GM18502 (cell line): ENCODE measurements around the gene CLCN1.
A peak's percentile ranks its signal among the peaks of the same experiment; 100 is the strongest.

Experiments
- ATAC-seq: cut with Tn5 transposase; IDR thresholded peaks from one replicate; pipeline ENCODE4 v1.9.1; 2021; ENCODE audit warnings: mild to moderate bottlenecking; ENCODE audit not compliant: unreplicated experiment, poor library complexity

The CLCN1 gene

DNA sequence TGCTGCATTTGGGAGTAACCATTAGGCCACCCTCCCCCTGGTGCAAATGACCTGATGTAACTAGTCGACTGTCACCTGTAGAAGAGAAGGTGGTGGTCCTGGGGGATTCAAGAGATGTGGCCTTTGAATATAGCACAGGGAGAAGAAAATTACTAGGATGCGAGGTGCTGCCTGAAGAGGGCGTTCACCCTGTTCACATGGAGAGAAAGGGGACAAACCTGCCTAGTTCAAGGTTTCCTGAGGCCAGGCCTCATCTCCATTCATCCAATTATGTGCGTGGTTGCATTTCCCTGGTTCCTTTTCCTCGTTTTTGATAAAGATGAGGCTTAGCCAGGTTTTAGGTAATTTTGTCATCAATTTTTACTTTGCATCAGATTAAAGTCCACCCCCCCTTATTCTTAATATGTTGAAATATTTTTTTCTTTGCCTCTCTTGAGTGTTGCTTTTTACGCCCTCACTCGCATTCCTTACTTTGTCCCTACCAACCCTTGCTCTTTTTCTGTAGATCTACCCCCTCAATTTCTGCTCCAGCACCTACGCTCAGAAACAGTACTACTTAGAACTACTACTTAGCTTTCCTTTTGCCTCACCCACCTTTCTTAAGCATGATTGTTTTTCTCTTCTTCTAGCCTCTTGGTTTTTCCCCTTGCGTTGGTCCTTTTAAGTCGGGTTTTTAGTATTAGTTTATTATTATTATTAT, 13.7 kb downstream of the CLCN1 start:
- ATAC-seq, result no peak

DNA sequence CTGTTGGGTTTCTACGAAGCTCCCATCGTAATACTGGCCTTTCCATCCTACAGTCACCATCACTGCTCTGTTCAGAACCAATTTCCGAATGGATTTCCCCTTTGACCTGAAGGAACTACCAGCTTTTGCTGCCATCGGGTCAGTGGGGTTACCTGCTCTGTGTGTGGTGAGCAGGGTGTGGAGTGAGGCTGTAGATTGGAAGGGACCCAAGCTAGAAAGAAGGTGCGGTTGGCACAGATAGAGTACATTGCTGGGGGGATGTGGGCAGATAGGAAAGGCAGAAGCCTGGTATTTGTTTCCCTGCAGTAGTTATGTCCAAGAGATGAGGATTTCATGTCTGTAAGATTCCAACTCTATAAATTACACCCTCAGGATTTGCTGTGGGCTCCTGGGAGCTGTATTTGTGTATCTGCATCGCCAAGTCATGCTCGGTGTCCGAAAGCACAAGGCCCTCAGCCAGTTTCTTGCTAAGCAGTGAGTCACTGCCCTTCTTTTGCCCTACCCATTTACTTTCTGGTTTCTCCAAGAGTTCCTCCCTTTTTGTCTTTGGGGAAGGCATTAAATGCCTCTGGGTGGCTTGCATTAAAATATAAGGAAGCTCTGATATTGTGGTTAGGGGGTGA, 15.4 kb downstream of the CLCN1 start:
- ATAC-seq, result no peak

DNA sequence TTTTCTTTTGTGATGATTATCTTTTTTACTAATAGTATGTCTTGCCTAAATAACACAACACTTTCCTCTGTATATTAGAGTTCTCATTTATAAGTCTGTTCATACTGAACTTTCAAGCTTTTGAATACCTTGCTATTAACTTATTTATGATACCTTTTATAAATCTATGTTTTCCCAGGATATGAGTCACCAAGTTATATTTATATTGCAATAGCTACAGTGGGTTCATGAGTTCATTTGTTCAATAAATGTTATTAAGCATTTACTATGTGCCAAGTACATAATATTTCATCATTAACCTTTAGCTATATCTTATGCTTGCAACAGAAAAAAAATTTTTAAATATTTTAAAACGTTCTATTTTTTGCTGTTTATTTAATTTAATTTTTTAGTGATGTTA, 18.3 kb downstream of the CLCN1 start:
- no peak for ATAC-seq

DNA sequence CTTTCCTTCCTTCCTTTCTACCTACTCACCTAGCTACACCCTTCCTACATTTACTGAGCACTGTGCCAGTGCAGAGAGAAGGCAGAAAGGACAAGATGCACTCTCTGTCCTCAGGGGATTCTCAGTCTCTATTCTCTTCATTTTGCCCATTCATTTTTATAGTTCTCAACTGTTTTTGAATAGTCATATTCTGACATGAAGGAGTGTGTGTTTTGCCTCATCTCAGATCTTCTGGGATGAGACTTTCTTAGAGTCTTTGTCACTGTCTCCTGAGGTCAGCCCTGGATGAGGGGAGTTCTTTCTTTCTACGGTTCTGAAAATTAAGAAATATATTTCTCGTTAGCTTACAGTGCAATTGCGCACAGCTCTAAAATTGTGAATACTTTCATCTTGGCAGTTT, 21.3 kb downstream of the CLCN1 start:
- ATAC-seq, result no peak

DNA sequence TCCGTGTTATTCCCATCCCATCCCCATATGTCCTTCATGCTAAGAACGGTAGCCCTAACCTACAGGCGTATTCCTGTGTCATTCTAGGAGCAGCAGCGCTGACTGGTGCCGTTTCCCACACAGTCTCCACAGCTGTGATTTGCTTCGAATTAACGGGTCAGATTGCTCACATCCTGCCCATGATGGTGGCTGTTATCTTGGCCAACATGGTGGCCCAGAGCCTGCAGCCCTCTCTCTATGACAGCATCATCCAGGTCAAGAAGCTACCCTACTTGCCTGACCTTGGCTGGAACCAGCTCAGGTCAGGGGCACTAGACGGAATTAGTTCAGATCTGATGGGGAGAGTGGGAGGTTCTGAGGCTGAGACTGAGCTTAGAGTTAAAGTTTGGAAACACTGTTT, 25.9 kb downstream of the CLCN1 start:
- ATAC-seq, result no peak

DNA sequence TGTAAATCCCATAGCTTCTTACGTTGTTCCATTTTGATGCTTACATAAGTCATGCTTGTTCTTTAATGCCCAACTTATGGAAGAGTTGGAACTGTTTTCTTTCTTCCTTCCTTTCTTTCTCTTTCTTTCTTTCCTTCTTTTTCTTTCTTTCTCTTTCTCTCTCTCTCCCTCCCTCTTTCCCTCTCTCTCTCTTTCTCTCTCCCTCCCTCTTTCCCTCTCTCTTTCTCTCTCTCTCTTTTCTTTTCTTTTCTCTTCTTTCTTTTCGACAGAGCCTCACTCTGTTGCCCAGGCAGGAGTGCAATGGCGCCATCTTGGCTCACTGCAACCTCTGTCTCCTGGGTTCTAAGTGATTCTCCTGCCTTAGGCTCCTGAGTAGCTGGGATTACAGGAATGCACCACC, 27.7 kb downstream of the CLCN1 start:
- ATAC-seq, result no peak

DNA sequence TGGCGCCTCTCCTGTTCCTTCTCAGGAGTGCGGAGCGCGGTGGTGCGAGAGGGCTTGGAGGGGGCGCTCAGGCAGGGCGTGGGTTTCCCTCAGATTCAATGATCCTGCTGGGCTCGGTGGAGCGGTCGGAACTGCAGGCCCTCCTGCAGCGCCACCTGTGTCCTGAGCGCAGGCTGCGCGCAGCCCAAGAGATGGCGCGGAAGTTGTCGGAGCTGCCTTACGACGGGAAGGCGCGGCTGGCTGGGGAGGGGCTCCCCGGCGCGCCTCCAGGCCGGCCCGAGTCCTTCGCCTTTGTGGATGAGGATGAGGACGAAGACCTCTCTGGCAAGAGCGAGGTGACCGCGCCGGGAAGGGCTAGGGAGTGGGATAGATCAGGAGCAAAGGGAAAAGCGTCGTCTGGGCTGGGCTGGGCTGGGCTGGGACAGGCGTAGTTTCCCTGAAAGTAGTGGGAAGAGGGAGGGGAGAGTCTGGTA, 29.6 kb downstream of the CLCN1 start:
- peak; percentile 90 for ATAC-seq

DNA sequence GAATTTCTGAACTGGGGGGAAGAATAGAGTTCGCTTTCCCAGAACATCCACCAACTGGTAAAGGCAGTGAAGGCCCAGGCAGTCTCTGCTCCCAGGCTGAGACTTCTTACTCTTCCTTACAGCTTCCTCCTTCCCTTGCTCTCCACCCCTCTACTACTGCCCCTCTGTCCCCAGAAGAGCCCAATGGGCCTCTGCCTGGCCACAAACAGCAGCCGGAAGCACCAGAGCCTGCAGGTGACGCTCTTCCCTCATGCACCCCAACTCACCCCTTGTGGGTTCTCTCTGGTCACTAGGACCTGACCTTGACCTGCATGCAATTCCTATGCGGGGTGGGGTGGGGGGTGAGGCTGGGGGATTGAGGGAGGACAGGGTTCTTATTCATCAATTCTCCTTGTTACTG, 30.1 kb downstream of the CLCN1 start:
- ATAC-seq, result no peak

DNA sequence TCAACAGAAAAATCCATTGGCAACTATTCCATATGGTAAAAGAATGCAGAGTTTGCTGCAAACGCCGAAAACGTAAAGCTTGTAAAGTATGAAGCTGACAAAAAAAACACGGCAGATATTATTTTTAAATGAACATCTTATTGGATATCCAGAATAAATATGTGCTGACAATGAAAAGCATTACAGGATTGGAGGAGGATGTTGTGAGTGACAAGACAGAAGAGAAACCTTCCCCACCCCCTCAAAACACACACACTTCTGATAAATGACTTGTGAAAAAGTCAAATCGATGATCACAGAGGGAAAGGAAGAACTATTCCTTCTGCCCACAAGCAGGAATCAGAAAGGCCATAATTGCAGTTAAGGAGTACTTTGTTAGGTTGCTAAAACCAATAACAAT, 32.0 kb downstream of the CLCN1 start:
- no peak for ATAC-seq

DNA sequence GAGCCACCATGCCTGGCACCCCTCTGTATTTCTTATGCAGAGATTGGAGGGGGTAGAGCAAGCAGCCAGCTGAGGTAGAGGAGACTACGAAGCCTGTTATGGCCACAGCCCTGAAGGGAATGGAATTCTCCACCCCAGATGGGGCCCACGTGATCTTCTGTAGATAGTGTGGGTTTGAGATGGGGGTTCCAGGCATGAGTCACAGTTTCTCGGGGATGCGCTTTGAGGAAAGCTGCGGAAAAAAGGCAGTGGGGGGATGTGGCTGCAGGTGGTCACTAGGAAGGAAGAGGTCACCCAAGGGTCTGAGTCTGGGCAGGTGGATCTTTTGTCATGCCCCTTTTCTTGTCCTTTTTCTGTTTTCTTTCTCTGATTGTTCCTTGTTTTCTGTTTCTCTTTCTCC, 35.1 kb downstream of the CLCN1 start:
- no peak for ATAC-seq

DNA sequence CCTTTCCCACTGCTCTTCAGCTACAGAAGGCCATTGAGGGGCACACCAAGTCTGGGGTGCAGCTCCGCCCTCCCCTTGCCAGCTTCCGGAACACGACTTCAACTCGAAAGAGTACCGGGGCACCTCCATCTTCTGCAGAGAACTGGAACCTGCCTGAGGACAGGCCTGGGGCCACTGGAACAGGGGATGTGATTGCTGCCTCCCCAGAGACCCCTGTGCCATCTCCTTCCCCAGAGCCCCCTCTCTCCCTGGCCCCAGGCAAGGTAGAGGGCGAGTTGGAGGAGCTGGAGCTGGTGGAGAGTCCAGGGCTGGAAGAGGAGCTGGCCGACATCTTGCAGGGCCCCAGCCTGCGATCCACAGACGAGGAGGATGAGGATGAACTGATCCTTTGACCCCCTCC, 35.7 kb downstream of the CLCN1 start:
- no peak for ATAC-seq

DNA sequence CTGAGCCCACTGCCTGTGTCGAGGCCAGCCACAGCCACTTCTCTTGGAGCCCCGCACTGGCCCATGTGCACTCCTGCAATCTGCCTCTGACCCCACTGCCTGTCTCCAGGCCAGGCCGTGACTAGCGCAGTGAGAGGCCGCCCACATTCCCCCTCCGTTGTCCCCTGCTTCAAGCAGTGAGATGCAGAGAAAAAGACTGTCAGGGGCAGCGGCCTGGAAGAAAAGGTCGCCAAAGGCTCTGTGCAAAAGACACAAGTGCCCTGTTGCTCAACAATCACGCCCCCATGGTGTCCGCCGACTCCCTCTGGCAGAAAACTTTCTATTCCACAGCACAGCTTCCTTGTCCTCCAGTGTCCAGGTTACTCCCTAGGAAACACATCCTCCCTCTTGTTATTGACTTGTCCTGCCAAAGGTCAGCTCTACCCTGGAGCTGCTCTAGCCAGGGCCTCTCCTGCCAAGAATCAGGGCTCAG, 36.7 kb downstream of the CLCN1 start:
- no peak for ATAC-seq

DNA sequence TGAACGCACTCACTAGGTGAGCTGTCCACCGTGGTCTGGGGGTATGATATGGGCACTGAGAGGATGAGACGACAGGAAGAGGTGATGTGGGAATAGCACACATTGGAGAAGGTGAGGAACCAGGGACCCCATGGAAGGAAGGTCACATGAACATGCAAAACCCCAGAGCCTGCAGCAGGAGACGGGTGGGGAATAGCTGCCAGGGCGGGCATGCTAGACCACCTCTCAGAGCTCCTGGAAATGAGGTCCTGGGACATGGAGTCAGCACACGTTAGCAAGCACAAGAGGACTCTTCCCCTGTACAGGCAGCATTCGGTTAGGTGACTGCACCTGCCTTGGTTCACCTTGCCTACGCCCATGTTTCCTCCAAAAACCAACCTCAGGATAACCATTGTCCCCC, 38.5 kb downstream of the CLCN1 start:
- no peak for ATAC-seq

DNA sequence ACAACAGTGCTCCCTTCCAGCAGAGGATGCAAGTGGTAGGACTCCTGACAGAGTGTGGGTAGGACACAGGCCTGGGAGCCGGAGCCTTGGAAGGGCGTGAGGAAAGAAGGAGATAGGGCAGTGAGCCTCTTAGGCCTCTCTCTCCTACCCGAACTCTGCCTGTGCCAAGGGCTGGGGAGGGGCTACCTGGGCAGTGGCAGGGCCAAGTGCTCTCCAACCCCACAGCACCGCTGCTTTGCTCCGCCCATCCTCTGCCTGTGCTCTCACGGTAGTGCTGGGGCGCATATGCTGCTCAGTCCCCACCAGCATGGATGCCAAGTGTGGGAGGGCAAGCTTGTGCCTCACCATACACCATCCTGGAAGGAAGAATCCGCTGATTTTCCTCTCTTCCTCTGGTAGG, 39.1 kb downstream of the CLCN1 start:
- ATAC-seq, result no peak

DNA sequence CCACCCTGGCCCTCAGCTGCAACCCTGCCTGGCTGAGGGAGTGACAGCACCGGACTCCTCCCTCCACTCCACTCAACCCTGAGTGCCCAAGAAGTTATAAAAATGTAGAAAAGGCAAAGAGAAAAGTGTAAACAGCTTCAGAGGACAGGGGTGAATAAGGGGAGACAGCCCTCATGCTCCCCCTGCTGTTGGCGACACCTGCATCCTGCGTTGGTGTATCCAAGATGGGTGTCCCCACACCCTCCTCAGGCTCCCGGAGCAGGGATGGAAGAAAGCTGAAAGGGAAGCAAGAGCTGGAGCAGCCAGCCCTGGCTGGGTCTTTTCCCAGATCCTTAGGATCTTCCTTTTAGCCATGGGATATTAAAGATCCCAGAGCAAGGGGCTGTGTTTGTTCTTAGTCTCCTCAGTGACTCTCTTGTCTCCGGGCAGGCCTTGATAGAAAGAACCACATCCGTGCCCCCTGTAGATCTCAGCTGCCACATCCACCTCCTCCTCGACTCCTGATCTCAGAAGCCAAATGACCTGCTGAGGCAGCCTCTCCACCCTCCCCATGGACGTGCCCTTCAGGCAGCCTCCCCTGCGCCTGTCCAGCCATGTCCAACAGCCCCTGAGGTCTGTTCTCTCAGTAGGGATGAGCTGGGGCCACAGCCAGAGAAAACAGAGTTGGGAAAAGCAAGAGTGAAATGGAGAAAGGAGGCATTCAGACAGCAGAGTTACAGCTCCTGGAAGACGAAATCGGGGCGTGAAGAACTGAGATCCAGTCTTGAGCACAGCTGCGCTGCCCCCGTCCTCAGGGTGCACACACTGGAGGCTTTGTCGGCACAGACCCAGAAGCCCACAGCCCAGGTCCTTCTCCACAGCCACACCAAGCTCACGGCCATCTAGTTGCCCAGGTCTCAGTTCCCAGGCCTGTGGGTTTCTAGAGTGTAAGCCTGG, 39.8 kb downstream of the CLCN1 start:
- ATAC-seq, result no peak

DNA sequence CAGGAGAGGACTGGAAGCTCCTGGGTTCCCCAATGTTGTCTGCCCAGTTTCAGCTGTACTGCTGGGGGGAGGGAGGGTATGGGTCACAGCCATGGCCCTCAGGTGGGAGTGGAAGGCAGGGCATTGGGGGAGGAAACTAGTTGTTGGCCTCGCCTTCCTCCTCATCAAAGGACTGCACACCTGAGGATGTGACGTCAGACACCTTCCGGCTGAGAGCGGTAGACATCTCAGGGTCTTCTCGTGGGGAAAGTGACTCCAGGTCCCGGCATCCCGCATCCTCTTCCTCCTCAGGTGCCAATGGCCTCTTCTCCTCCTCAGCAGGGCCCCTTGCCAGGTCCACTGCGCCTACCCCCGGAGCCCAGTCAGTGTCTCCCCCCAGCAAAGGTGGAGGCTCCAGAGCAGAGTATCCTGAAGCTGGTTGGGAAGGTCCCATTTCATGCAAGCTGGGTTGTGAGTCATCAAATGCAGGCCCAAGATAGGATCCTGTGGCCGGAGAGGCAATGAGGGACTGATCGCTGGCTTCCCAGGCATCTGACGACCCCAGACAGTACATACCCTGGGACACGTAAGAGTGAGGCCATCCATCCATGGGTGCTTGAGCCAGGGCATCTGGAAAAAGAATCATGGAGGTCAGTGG, 40.6 kb downstream of the CLCN1 start:
- no peak for ATAC-seq

DNA sequence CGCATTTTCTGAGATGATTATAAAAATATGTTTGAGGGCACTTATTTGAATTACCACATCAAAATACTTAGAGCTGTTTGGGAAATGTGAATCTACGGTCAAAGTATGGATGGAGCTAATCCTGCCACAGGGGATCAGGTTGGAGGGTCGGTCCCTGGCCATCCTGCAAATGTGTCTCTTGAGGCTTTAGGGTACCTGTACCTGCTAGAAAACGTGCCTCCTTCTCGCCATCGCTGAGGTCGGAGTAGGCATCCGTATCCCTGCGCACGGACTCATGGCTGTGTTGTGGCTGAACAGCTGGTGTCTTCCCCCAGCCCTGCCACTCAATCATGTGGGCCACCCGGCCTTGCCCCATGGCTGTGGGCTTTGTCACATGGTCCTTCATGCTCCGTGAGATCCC, 42.7 kb downstream of the CLCN1 start:
- no peak for ATAC-seq

DNA sequence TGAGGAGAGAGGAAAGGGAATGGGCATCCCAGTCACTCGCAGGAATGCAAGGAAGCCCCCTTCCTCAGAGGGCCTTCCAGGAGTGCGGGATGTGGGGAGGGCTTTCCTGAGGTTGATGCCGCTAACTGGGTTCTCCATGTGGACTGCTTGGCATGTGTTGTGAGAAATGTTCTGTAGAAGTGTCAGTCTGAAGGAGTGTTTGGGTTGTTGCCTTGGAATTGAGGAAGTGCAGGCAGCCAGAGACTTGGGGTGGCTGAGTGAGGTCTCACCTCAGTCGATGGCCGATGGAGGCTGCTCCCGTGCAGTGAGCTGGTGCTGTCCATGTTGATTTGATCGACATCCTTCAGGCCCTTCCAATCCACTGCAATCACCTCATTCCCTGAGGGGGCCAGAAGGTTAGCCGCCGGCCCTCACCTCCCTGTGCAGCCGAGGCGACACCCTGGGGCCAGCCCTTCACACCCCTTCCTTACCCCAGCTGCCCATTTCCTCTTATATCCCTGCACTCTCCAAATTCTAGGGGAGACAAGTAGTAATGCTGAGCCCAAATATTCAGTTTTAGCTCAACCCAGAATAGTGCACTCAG, 44.0 kb downstream of the CLCN1 start:
- ATAC-seq, result no peak

DNA sequence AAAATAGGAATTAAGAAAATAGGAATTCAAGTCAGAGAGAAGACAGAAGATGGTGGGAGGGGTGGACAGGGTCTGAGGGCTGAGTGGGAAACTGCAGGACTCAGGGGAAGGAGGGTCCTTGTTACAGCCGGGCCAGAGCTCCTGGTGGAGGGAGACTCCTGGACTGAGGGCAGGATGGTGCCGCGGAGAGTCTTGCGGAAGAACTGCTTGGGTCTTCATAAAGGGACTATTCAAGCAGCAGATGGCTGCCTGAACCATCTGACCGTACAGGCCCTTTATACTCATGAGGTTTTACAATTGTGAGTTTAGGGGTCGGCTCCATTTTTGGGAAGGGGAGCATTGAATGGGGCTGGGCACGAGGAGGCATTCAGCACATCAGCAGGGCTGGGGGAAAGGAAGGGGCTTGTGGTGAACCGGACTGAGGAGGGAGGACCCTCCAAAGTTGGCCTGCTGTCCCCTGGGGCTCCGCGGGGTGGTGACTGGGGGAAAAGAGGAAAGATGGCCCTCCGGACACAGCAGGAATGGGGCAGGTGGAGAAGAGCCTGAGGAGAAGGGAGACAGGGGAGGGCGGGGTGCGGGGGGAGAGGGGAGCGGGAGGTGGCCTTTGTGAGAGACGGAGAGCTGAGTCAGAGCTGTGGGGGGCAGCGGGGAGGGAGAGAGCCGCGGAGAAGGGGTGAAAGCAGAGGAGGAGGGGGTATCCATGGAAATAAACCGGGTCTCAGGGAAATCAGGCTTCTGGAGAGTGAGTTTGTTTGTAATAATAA, 45.1 kb downstream of the CLCN1 start:
- ATAC-seq, result no peak
